ENCODE results near the gene DNAJC3.
"Not testable (repeated sequence)": the region's sequence is repeated elsewhere in the genome, so short reads cannot be mapped to it uniquely, and the experiment has no call there.

DNAJC3 gene

GRCh38 chr13:95676762-95677563 is at the start of gene DNAJC3:
Gene DNAJC3, plus strand, starts transcription at chr13:95677139. Its CDS starts 117 bp downstream, at chr13:95677256.
- in situ Hi-C loops (cut with MboI; ENCODE audit: low sequenced_read_pairs) = no loop called here

GRCh38 chr13:95627590-95627989 is 49.3 kb upstream of the DNAJC3 start:
- in situ Hi-C loops (cut with MboI; ENCODE audit: low sequenced_read_pairs) = no loop called here

- in situ Hi-C loops (cut with MboI; ENCODE audit: low sequenced_read_pairs) = no loop called here
These were observed 48.5 kb upstream of the DNAJC3 start for GRCh38 chr13:95628488-95628887.

GRCh38 chr13:95629071-95629470 is 47.9 kb upstream of the DNAJC3 start:
- in situ Hi-C loops (cut with MboI; ENCODE audit: low sequenced_read_pairs) = no loop called here

- in situ Hi-C loops (cut with MboI; ENCODE audit: low sequenced_read_pairs) = no loop called here
These were observed 46.3 kb upstream of the DNAJC3 start for GRCh38 chr13:95630593-95630992.

- in situ Hi-C loops (cut with MboI; ENCODE audit: low sequenced_read_pairs) = no loop called here
These were observed 40.1 kb upstream of the DNAJC3 start for GRCh38 chr13:95636853-95637252.

GRCh38 chr13:95641291-95642027 is 35.5 kb upstream of the DNAJC3 start:
- in situ Hi-C loops (cut with MboI; ENCODE audit: low sequenced_read_pairs) = no loop called here

GRCh38 chr13:95642028-95642621 is 34.8 kb upstream of the DNAJC3 start:
- in situ Hi-C loops (cut with MboI; ENCODE audit: low sequenced_read_pairs) = no loop called here

- in situ Hi-C loops (cut with MboI; ENCODE audit: low sequenced_read_pairs) = no loop called here
These were observed 33.9 kb upstream of the DNAJC3 start for GRCh38 chr13:95642999-95643398.

- in situ Hi-C loops (cut with MboI; ENCODE audit: low sequenced_read_pairs) = no loop called here
These were observed 33.4 kb upstream of the DNAJC3 start for GRCh38 chr13:95643571-95643935.

- in situ Hi-C loops (cut with MboI; ENCODE audit: low sequenced_read_pairs) = no loop called here
These were observed 32.9 kb upstream of the DNAJC3 start for GRCh38 chr13:95643936-95644598.

GRCh38 chr13:95644601-95645052 is 32.3 kb upstream of the DNAJC3 start, which contains the start of gene DZIP1:
Gene DZIP1, minus strand, starts transcription at chr13:95644706. Its CDS starts 2,677 bp downstream, at chr13:95642029.
- in situ Hi-C loops (cut with MboI; ENCODE audit: low sequenced_read_pairs) = no loop called here

GRCh38 chr13:95647321-95647720 is 29.6 kb upstream of the DNAJC3 start:
- in situ Hi-C loops (cut with MboI; ENCODE audit: low sequenced_read_pairs) = no loop called here

GRCh38 chr13:95650696-95651095 is 26.2 kb upstream of the DNAJC3 start:
- in situ Hi-C loops (cut with MboI; ENCODE audit: low sequenced_read_pairs) = no loop called here

GRCh38 chr13:95652244-95652764 is 24.6 kb upstream of the DNAJC3 start:
- in situ Hi-C loops (cut with MboI; ENCODE audit: low sequenced_read_pairs) = no loop called here

- in situ Hi-C loops (cut with MboI; ENCODE audit: low sequenced_read_pairs) = no loop called here
These were observed 24.1 kb upstream of the DNAJC3 start for GRCh38 chr13:95652821-95653220.

GRCh38 chr13:95656386-95657015 is 20.4 kb upstream of the DNAJC3 start:
- in situ Hi-C loops (cut with MboI; ENCODE audit: low sequenced_read_pairs) = no loop called here

GRCh38 chr13:95659500-95659899 is 17.4 kb upstream of the DNAJC3 start:
- in situ Hi-C loops (cut with MboI; ENCODE audit: low sequenced_read_pairs) = no loop called here

- in situ Hi-C loops (cut with MboI; ENCODE audit: low sequenced_read_pairs) = no loop called here
These were observed 15.9 kb upstream of the DNAJC3 start for GRCh38 chr13:95660981-95661581.

- in situ Hi-C loops (cut with MboI; ENCODE audit: low sequenced_read_pairs) = not testable (repeated sequence)
These were observed 9.7 kb upstream of the DNAJC3 start for GRCh38 chr13:95667235-95667634.

Data from HL-60/S4 treated with retinoic acid at 250 ng/mL for 4 days and 3 days (cell line).